Liver (tissue), 9 donors: ENCODE results near the gene AFF2. TPM values are rescaled to one million over a fixed set of nuclear protein-coding genes. Genes with fewer than 3 reads are reported as not detected.

Experiments used
- DNase-seq: peaks from one replicate; pipeline ENCODE4 v3.0.0-alpha.2; 2017; ENCODE audit warnings: low spot score
- H3K27ac ChIP-seq, 2 donors: one replicate each; pipeline ENCODE4 v1.7.0; 2013; ENCODE audit warnings: inconsistent platforms in 2 of 2, low read length in 2 of 2, control low read depth in 1 of 2, low read depth in 1 of 2, mild to moderate bottlenecking in 1 of 2
- H3K27me3 ChIP-seq, 4 donors: one replicate each; pipeline versions ENCODE4 v1.6.1 to v1.7.0; 2013; ENCODE audit warnings: low read length in 3 of 4, inconsistent platforms in 1 of 4, mild to moderate bottlenecking in 1 of 4, moderate library complexity in 1 of 4; ENCODE audit not compliant: control insufficient read depth in 4 of 4, insufficient read depth in 4 of 4
- H3K36me3 ChIP-seq, 4 donors: one replicate each; pipeline versions ENCODE4 v1.6.1 to v1.7.0; 2013; ENCODE audit warnings: low read length in 3 of 4, mild to moderate bottlenecking in 3 of 4, low read depth in 1 of 4, moderate library complexity in 1 of 4; ENCODE audit not compliant: control insufficient read depth in 4 of 4, insufficient read depth in 3 of 4
- H3K4me1 ChIP-seq, 4 donors: one replicate each; pipeline versions ENCODE4 v1.6.1 to v1.7.0; 2013; ENCODE audit warnings: low read length in 3 of 4, mild to moderate bottlenecking in 3 of 4, moderate library complexity in 1 of 4; ENCODE audit not compliant: control insufficient read depth in 4 of 4, insufficient read depth in 4 of 4
- H3K4me3 ChIP-seq, 3 donors: one replicate each; pipeline versions ENCODE4 v1.6.1 to v1.7.0; 2013; ENCODE audit warnings: low read length in 3 of 3, control low read depth in 1 of 3, low read depth in 1 of 3, mild to moderate bottlenecking in 1 of 3
- H3K9ac ChIP-seq, 2 donors: one replicate each; pipeline ENCODE4 v1.7.0; 2013; ENCODE audit warnings: low read length in 2 of 2, mild to moderate bottlenecking in 2 of 2, moderate library complexity in 2 of 2, control low read depth in 1 of 2, low read depth in 1 of 2
- H3K9me3 ChIP-seq, 4 donors: one replicate each; pipeline versions ENCODE4 v1.6.1 to v1.7.0; 2013; ENCODE audit warnings: low read length in 3 of 4; ENCODE audit not compliant: control insufficient read depth in 4 of 4
- EGR1 ChIP-seq, 2 donors: IDR thresholded peaks; 2 replicates each; pipeline ENCODE4 v1.6.1; 2016 to 2018; ENCODE audit warnings: antibody characterized with exemption in 2 of 2, low read depth in 2 of 2
- FOXA1 ChIP-seq: IDR thresholded peaks from 2 replicates; pipeline ENCODE4 v1.6.1; 2016; ENCODE audit warnings: antibody characterized with exemption
- GABPA ChIP-seq, 2 donors: IDR thresholded peaks in 1 of 2; conservative IDR thresholded peaks in 1 of 2; 2 replicates each; pipeline ENCODE4 v1.6.1; 2016; ENCODE audit warnings: antibody characterized with exemption in 2 of 2, mild to moderate bottlenecking in 1 of 2, moderate library complexity in 1 of 2
- HNF4A ChIP-seq, 2 donors: conservative IDR thresholded peaks; 2 replicates each; pipeline ENCODE4 v1.6.1; 2016; ENCODE audit warnings: antibody characterized with exemption in 2 of 2, mild to moderate bottlenecking in 2 of 2
- JUND ChIP-seq, 2 donors: IDR thresholded peaks; 2 replicates each; pipeline ENCODE4 v1.6.1; 2016; ENCODE audit warnings: antibody characterized with exemption in 2 of 2
- NR2F2 ChIP-seq: IDR thresholded peaks from 2 replicates; pipeline ENCODE4 v1.6.1; 2016; ENCODE audit warnings: antibody characterized with exemption
- RAD21 ChIP-seq, 2 donors: IDR thresholded peaks; 2 replicates each; pipeline ENCODE4 v1.6.1; 2016; ENCODE audit warnings: antibody characterized with exemption in 2 of 2, mild to moderate bottlenecking in 2 of 2
- RXRA ChIP-seq, 2 donors: IDR thresholded peaks; 2 replicates each; pipeline ENCODE4 v1.6.1; 2017 to 2018; ENCODE audit warnings: antibody characterized with exemption in 2 of 2, mild to moderate bottlenecking in 1 of 2
- SP1 ChIP-seq: IDR thresholded peaks from 2 replicates; pipeline ENCODE4 v1.6.1; 2018; ENCODE audit warnings: antibody characterized with exemption, mild to moderate bottlenecking
- TAF1 ChIP-seq: conservative IDR thresholded peaks from 2 replicates; pipeline ENCODE4 v1.6.1; 2016; ENCODE audit warnings: antibody characterized with exemption, mild to moderate bottlenecking
- YY1 ChIP-seq: IDR thresholded peaks from 2 replicates; pipeline ENCODE4 v1.6.1; 2016; ENCODE audit warnings: antibody characterized with exemption, mild to moderate bottlenecking
- WGBS: extraction: QIAGEN DNeasy Blood & Tissue Kit; methylation state at CpG from one replicate; pipeline ENCODE4 v1.1.7; 2013; 5-methylcytosine and 5-hydroxymethylcytosine counted together
- polyA plus RNA-seq, 2 donors: library from polyadenylated mRNA; stranded (reverse) in 1 of 2; unstranded in 1 of 2; fragments of 200-250 nt in 1 of 2; fragments of >200 nt in 1 of 2; fragmentation: Nextera tagmentation in 1 of 2; extraction: Ambion mirVana in 1 of 2; gene quantifications; one replicate each; pipeline versions ENCODE4 v1.2.1 to v1.2.3, GENCODE V29; 2013 to 2015
- total RNA-seq, 2 donors: library from RNA; depleted of rRNA; stranded (reverse); fragments of >200 nt; gene quantifications; one replicate each; pipeline ENCODE4 v1.2.3, GENCODE V29; 2014
- TF ChIP-seq, protein P1 (sequence below): fragments of 150-350 bp; IDR thresholded peaks from 2 replicates; pipeline ENCODE4 v1.5.1; 2017; ENCODE audit warnings: improper control_type of control experiment, low read depth, low read length; ENCODE audit not compliant: missing input control
- TF ChIP-seq, protein P2 (sequence below): IDR thresholded peaks from 2 replicates; pipeline ENCODE4 v1.6.1; 2016; ENCODE audit warnings: antibody characterized with exemption
- TF ChIP-seq, protein P3 (sequence below): IDR thresholded peaks from 2 replicates; pipeline ENCODE4 v1.6.1; 2016; ENCODE audit warnings: antibody characterized with exemption
- TF ChIP-seq, protein P4 (sequence below): IDR thresholded peaks from 2 replicates; pipeline ENCODE4 v1.6.1; 2016; ENCODE audit warnings: antibody characterized with exemption
- TF ChIP-seq, protein P5 (sequence below): IDR thresholded peaks from 2 replicates; pipeline ENCODE4 v1.6.1; 2016; ENCODE audit warnings: antibody characterized with exemption, mild to moderate bottlenecking
- donor health status: healthy.
- donor health status: healthy.
- donor health status: healthy.
- donor health status: healthy.
- donor health status: healthy.

Gene AFF2
- total and polyA plus RNA-seq, 4 donors, result 0.01 to 1.6 (median 0.50) TPM; not detected in 1

DNA sequence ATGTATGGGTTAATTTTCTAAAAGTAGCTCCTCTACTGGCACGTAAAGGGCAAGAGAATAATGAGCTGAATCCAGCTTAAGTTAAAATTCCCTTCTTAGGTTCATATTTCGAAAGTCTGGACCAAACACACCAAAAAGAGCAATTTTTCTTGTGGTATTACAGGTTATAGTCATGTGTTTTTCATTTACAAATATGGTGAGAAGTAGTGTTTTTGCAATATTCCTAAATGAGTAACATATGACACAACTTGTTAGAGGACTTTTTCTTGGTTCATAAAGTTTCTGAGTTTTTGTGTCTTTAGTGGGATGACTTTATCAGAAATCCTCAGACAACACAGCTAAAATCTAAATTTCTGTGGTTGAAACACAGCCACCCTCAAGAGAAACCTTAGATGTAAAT, 172.1 kb downstream of the AFF2 start:
- H3K36me3 ChIP-seq, result no peaks in the 10 kb centered on the region
- no peak overlapping the region for H3K4me3 ChIP-seq
- no peak overlapping the region for H3K9ac ChIP-seq
- no peaks in the 10 kb centered on the region for H3K4me1 ChIP-seq
- H3K9me3 ChIP-seq, result peaks cover 0 to 4% (median under 1%) of the 10 kb centered on the region in 4 donors
- no peak for DNase-seq
- WGBS, result 49% methylated on average over 2 of the region's 2 CpGs
- H3K27ac ChIP-seq, result no peak overlapping the region
- no peaks in the 10 kb centered on the region for H3K27me3 ChIP-seq
- TF ChIP-seq EGR1 (IDR thresholded peaks at IDR 0.05; ENCODE audit: low read depth in 2 of 2) (no peak), YY1 (no peak), RXRA (IDR thresholded peaks at IDR 0.05) (no peak), HNF4A (conservative IDR thresholded peaks at IDR 0.05) (no peak), RAD21 (IDR thresholded peaks at IDR 0.05) (no peak), SP1 (no peak), NR2F2 (no peak), FOXA1 (no peak), TAF1 (no peak)
- TF ChIP-seq, protein P1, sequence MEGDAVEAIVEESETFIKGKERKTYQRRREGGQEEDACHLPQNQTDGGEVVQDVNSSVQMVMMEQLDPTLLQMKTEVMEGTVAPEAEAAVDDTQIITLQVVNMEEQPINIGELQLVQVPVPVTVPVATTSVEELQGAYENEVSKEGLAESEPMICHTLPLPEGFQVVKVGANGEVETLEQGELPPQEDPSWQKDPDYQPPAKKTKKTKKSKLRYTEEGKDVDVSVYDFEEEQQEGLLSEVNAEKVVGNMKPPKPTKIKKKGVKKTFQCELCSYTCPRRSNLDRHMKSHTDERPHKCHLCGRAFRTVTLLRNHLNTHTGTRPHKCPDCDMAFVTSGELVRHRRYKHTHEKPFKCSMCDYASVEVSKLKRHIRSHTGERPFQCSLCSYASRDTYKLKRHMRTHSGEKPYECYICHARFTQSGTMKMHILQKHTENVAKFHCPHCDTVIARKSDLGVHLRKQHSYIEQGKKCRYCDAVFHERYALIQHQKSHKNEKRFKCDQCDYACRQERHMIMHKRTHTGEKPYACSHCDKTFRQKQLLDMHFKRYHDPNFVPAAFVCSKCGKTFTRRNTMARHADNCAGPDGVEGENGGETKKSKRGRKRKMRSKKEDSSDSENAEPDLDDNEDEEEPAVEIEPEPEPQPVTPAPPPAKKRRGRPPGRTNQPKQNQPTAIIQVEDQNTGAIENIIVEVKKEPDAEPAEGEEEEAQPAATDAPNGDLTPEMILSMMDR, result no peak
- TF ChIP-seq, protein P2, sequence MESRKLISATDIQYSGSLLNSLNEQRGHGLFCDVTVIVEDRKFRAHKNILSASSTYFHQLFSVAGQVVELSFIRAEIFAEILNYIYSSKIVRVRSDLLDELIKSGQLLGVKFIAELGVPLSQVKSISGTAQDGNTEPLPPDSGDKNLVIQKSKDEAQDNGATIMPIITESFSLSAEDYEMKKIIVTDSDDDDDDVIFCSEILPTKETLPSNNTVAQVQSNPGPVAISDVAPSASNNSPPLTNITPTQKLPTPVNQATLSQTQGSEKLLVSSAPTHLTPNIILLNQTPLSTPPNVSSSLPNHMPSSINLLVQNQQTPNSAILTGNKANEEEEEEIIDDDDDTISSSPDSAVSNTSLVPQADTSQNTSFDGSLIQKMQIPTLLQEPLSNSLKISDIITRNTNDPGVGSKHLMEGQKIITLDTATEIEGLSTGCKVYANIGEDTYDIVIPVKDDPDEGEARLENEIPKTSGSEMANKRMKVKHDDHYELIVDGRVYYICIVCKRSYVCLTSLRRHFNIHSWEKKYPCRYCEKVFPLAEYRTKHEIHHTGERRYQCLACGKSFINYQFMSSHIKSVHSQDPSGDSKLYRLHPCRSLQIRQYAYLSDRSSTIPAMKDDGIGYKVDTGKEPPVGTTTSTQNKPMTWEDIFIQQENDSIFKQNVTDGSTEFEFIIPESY, result no peak
- TF ChIP-seq, protein P3, sequence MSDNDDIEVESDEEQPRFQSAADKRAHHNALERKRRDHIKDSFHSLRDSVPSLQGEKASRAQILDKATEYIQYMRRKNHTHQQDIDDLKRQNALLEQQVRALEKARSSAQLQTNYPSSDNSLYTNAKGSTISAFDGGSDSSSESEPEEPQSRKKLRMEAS, result no peak

DNA sequence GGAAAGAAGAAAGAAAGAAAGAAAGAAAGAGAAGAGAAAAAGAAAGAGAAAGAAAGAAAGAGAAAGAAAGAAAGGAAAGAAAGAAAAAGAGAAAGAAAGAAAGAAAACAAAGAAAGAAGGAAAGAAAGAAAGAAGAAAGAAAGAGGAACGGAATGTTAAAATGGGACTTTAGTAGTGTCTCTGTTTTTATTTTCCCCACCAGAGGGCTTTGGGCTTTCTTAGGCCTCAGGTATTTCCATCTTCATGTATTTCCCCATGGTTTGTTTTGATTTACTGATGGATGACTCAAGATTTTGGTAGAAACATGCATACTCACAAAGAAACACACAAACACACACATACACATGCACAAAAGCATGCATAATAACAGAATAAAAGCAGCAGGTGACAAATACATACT, 181.2 kb downstream of the AFF2 start:
- no peaks in the 10 kb centered on the region for H3K9me3 ChIP-seq
- H3K4me1 ChIP-seq, result no peaks in the 10 kb centered on the region
- WGBS, result 73% methylated on average over 1 of the region's 1 CpG
- TF ChIP-seq GABPA (IDR thresholded peaks at IDR 0.05 in 1 of 2, conservative IDR thresholded peaks at IDR 0.05 in 1 of 2) (no peak), RAD21 (IDR thresholded peaks at IDR 0.05) (no peak), SP1 (no peak), EGR1 (IDR thresholded peaks at IDR 0.05; ENCODE audit: low read depth in 2 of 2) (no peak), YY1 (no peak), JUND (IDR thresholded peaks at IDR 0.05) (no peak), RXRA (IDR thresholded peaks at IDR 0.05) (no peak), FOXA1 (no peak)
- TF ChIP-seq, protein P4, sequence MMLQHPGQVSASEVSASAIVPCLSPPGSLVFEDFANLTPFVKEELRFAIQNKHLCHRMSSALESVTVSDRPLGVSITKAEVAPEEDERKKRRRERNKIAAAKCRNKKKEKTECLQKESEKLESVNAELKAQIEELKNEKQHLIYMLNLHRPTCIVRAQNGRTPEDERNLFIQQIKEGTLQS, result no peak
- TF ChIP-seq, protein P5, sequence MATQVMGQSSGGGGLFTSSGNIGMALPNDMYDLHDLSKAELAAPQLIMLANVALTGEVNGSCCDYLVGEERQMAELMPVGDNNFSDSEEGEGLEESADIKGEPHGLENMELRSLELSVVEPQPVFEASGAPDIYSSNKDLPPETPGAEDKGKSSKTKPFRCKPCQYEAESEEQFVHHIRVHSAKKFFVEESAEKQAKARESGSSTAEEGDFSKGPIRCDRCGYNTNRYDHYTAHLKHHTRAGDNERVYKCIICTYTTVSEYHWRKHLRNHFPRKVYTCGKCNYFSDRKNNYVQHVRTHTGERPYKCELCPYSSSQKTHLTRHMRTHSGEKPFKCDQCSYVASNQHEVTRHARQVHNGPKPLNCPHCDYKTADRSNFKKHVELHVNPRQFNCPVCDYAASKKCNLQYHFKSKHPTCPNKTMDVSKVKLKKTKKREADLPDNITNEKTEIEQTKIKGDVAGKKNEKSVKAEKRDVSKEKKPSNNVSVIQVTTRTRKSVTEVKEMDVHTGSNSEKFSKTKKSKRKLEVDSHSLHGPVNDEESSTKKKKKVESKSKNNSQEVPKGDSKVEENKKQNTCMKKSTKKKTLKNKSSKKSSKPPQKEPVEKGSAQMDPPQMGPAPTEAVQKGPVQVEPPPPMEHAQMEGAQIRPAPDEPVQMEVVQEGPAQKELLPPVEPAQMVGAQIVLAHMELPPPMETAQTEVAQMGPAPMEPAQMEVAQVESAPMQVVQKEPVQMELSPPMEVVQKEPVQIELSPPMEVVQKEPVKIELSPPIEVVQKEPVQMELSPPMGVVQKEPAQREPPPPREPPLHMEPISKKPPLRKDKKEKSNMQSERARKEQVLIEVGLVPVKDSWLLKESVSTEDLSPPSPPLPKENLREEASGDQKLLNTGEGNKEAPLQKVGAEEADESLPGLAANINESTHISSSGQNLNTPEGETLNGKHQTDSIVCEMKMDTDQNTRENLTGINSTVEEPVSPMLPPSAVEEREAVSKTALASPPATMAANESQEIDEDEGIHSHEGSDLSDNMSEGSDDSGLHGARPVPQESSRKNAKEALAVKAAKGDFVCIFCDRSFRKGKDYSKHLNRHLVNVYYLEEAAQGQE, result no peak
- TF ChIP-seq, protein P2, result no peak
- no peak for DNase-seq
- H3K36me3 ChIP-seq, result no peaks in the 10 kb centered on the region
- H3K27me3 ChIP-seq, result peaks cover 0 to 3% (median 0%) of the 10 kb centered on the region in 4 donors
- no peak overlapping the region for H3K4me3 ChIP-seq
- no peak overlapping the region for H3K9ac ChIP-seq
- no peak overlapping the region for H3K27ac ChIP-seq
